ENCODE data around the gene PSMD3. TPM values are rescaled to one million over a fixed set of nuclear protein-coding genes. Genes with fewer than 3 reads are reported as not detected.
A peak's percentile ranks its signal among the peaks of the same experiment; 100 is the strongest.

Gene PSMD3
- total RNA-seq, 1 donor from 2014 or later = 38.3 TPM

- DNase-seq (ENCODE audit: low spot score) = no peak
These were observed 41.9 kb downstream of the PSMD3 start for GRCh38 chr17:40022497-40022896.

- no peak for DNase-seq (ENCODE audit: low spot score)
These were observed 42.4 kb downstream of the PSMD3 start for GRCh38 chr17:40022961-40023541.

- DNase-seq (ENCODE audit: low spot score) = peak; percentile 50
These were observed 43.1 kb downstream of the PSMD3 start for GRCh38 chr17:40023590-40024292.

GRCh38 chr17:40024901-40025300 is 44.3 kb downstream of the PSMD3 start:
- DNase-seq (ENCODE audit: low spot score) = no peak

GRCh38 chr17:40025559-40025958 is 45.0 kb downstream of the PSMD3 start:
- DNase-seq (ENCODE audit: low spot score) = no peak

GRCh38 chr17:40025991-40026815 is 45.6 kb downstream of the PSMD3 start:
- DNase-seq (ENCODE audit: low spot score) = no peak

GRCh38 chr17:40026816-40027613 is 46.4 kb downstream of the PSMD3 start:
- peak; percentile 85 for DNase-seq (ENCODE audit: low spot score)

GRCh38 chr17:40027614-40028012 is 47.0 kb downstream of the PSMD3 start:
- no peak for DNase-seq (ENCODE audit: low spot score)

- no peak for DNase-seq (ENCODE audit: low spot score)
These were observed 48.0 kb downstream of the PSMD3 start for GRCh38 chr17:40028595-40028994.

- no peak for DNase-seq (ENCODE audit: low spot score)
These were observed 51.1 kb downstream of the PSMD3 start for GRCh38 chr17:40031706-40032105.

- no peak for DNase-seq (ENCODE audit: low spot score)
These were observed 52.0 kb downstream of the PSMD3 start for GRCh38 chr17:40032322-40033320.

- DNase-seq (ENCODE audit: low spot score) = no peak
These were observed 52.7 kb downstream of the PSMD3 start for GRCh38 chr17:40033339-40033738.

GRCh38 chr17:40034426-40035161 is 54.0 kb downstream of the PSMD3 start:
- no peak for DNase-seq (ENCODE audit: low spot score)

GRCh38 chr17:40035162-40035559 is 54.6 kb downstream of the PSMD3 start:
- DNase-seq (ENCODE audit: low spot score) = no peak

- DNase-seq (ENCODE audit: low spot score) = peak; percentile 66
These were observed 58.4 kb downstream of the PSMD3 start for GRCh38 chr17:40038882-40039513.

- DNase-seq (ENCODE audit: low spot score) = no peak
These were observed 60.6 kb downstream of the PSMD3 start for GRCh38 chr17:40041196-40041595.
